Duodenal mucosa (tissue), 2 donors: ENCODE data around the gene DNAI1.
"Not testable (repeated sequence)": the region's sequence is repeated elsewhere in the genome, so short reads cannot be mapped to it uniquely, and the experiment has no call there.

Source experiments
- H3K27ac ChIP-seq: one replicate; pipeline ENCODE4 v1.7.0; 2013; ENCODE audit warnings: low read depth, low read length
- H3K27me3 ChIP-seq, 2 donors: one replicate each; pipeline ENCODE4 v1.7.0; 2013; ENCODE audit warnings: low read length in 2 of 2, control low read depth in 1 of 2; ENCODE audit not compliant: insufficient read depth in 2 of 2, control insufficient read depth in 1 of 2
- H3K36me3 ChIP-seq, 2 donors: one replicate each; pipeline ENCODE4 v1.7.0; 2013; ENCODE audit warnings: low read length in 2 of 2, control low read depth in 1 of 2; ENCODE audit not compliant: insufficient read depth in 2 of 2, control insufficient read depth in 1 of 2
- H3K4me1 ChIP-seq, 2 donors: one replicate each; pipeline ENCODE4 v1.7.0; 2013; ENCODE audit warnings: low read length in 2 of 2, control low read depth in 1 of 2; ENCODE audit not compliant: insufficient read depth in 2 of 2, control insufficient read depth in 1 of 2
- H3K4me3 ChIP-seq, 2 donors: one replicate each; pipeline ENCODE4 v1.7.0; 2013; ENCODE audit warnings: low read length in 2 of 2, low read depth in 1 of 2
- H3K9ac ChIP-seq, 2 donors: one replicate each; pipeline ENCODE4 v1.7.0; 2013; ENCODE audit warnings: low read length in 2 of 2, low read depth in 1 of 2
- H3K9me3 ChIP-seq, 2 donors: one replicate each; pipeline ENCODE4 v1.7.0; 2013; ENCODE audit warnings: low read length in 2 of 2, control low read depth in 1 of 2; ENCODE audit not compliant: control insufficient read depth in 1 of 2

DNAI1 gene

GRCh38 chr9:34524349-34524748 lies 65.7 kb downstream of the DNAI1 start:
- no peak overlapping the region for H3K27ac ChIP-seq

GRCh38 chr9:34526026-34526425 lies 67.4 kb downstream of the DNAI1 start:
- H3K9me3 ChIP-seq = no peaks in the 10 kb centered on the region
- no peaks in the 10 kb centered on the region for H3K36me3 ChIP-seq
- H3K27ac ChIP-seq = no peak overlapping the region
- peaks cover 4 to 9% of the 10 kb centered on the region in 2 donors for H3K4me1 ChIP-seq
- H3K27me3 ChIP-seq = peaks cover 7 to 21% of the 10 kb centered on the region in 2 donors
- H3K4me3 ChIP-seq = no peak overlapping the region
- no peak overlapping the region for H3K9ac ChIP-seq

More at GRCh38 chr9:34524349-34524748, 65.7 kb downstream of the DNAI1 start:
- Histone ChIP-seq H3K4me3 (no peak overlapping the region), H3K9me3 (no peaks in the 10 kb centered on the region), H3K27me3 (peaks cover 9 to 21% of the 10 kb centered on the region in 2 donors), H3K36me3 (no peaks in the 10 kb centered on the region), H3K9ac (no peak overlapping the region), H3K4me1 (peaks cover 4 to 9% of the 10 kb centered on the region in 2 donors)

- not testable (repeated sequence) for H3K4me3 ChIP-seq, H3K4me1 ChIP-seq, H3K9ac ChIP-seq, H3K36me3 ChIP-seq, H3K9me3 ChIP-seq, H3K27ac ChIP-seq, H3K27me3 ChIP-seq
Observed at GRCh38 chr9:34532041-34532440, 73.4 kb downstream of the DNAI1 start.

GRCh38 chr9:34536685-34537084 lies 78.1 kb downstream of the DNAI1 start:
- Histone ChIP-seq H3K27me3 (peaks cover 0 to 4% of the 10 kb centered on the region in 2 donors), H3K27ac (no peak overlapping the region), H3K9ac (no peak overlapping the region), H3K4me1 (no peaks in the 10 kb centered on the region), H3K36me3 (no peaks in the 10 kb centered on the region), H3K4me3 (no peak overlapping the region), H3K9me3 (no peaks in the 10 kb centered on the region)

GRCh38 chr9:34540827-34541226 lies 82.2 kb downstream of the DNAI1 start:
- Histone ChIP-seq H3K27me3 (peaks cover 3 to 4% of the 10 kb centered on the region in 2 donors), H3K9me3 (no peaks in the 10 kb centered on the region), H3K9ac (no peak overlapping the region), H3K36me3 (no peaks in the 10 kb centered on the region), H3K4me3 (no peak overlapping the region), H3K4me1 (no peaks in the 10 kb centered on the region), H3K27ac (no peak overlapping the region)

GRCh38 chr9:34541540-34541939 lies 82.9 kb downstream of the DNAI1 start:
- H3K36me3 ChIP-seq = no peaks in the 10 kb centered on the region
- no peak overlapping the region for H3K4me3 ChIP-seq
- no peaks in the 10 kb centered on the region for H3K4me1 ChIP-seq
- no peak overlapping the region for H3K27ac ChIP-seq
- H3K9me3 ChIP-seq = no peaks in the 10 kb centered on the region
- H3K27me3 ChIP-seq = peaks cover 2 to 3% of the 10 kb centered on the region in 2 donors
- H3K9ac ChIP-seq = no peak overlapping the region

GRCh38 chr9:34544035-34544434 lies 85.4 kb downstream of the DNAI1 start:
- Histone ChIP-seq H3K4me3 (no peak overlapping the region), H3K36me3 (no peaks in the 10 kb centered on the region), H3K9me3 (no peaks in the 10 kb centered on the region), H3K4me1 (no peaks in the 10 kb centered on the region), H3K9ac (no peak overlapping the region), H3K27ac (no peak overlapping the region), H3K27me3 (peaks cover 3 to 11% of the 10 kb centered on the region in 2 donors)

- no peaks in the 10 kb centered on the region for H3K4me1 ChIP-seq
- no peaks in the 10 kb centered on the region for H3K36me3 ChIP-seq
- H3K27ac ChIP-seq = no peak overlapping the region
- peaks cover 3 to 11% of the 10 kb centered on the region in 2 donors for H3K27me3 ChIP-seq
- H3K9ac ChIP-seq = no peak overlapping the region
- H3K4me3 ChIP-seq = no peak overlapping the region
- H3K9me3 ChIP-seq = no peaks in the 10 kb centered on the region
Observed at GRCh38 chr9:34545497-34545896, 86.9 kb downstream of the DNAI1 start.

- H3K4me1 ChIP-seq = no peaks in the 10 kb centered on the region
- H3K27me3 ChIP-seq = peaks cover 3 to 11% of the 10 kb centered on the region in 2 donors
- H3K27ac ChIP-seq = no peak overlapping the region
- H3K9ac ChIP-seq = no peak overlapping the region
- no peak overlapping the region for H3K4me3 ChIP-seq
- no peaks in the 10 kb centered on the region for H3K9me3 ChIP-seq
- H3K36me3 ChIP-seq = no peaks in the 10 kb centered on the region
Observed at GRCh38 chr9:34546102-34546833, 87.7 kb downstream of the DNAI1 start.

GRCh38 chr9:34546834-34547827 lies 88.5 kb downstream of the DNAI1 start:
- Histone ChIP-seq H3K27ac (no peak overlapping the region), H3K36me3 (no peaks in the 10 kb centered on the region), H3K9me3 (no peaks in the 10 kb centered on the region), H3K4me1 (no peaks in the 10 kb centered on the region), H3K27me3 (peaks cover 3 to 11% of the 10 kb centered on the region in 2 donors), H3K4me3 (no peak overlapping the region), H3K9ac (no peak overlapping the region)
